ENCODE measurements around the gene THSD4. TPM values are rescaled to one million over a fixed set of nuclear protein-coding genes. Genes with fewer than 3 reads are reported as not detected.
A peak's percentile ranks its signal among the peaks of the same experiment; 100 is the strongest.
"Not testable (repeated sequence)": the region's sequence is repeated elsewhere in the genome, so short reads cannot be mapped to it uniquely, and the experiment has no call there.

Gene THSD4
- total RNA-seq, 1 donor from 2014 or later: 80.7 TPM

DNA sequence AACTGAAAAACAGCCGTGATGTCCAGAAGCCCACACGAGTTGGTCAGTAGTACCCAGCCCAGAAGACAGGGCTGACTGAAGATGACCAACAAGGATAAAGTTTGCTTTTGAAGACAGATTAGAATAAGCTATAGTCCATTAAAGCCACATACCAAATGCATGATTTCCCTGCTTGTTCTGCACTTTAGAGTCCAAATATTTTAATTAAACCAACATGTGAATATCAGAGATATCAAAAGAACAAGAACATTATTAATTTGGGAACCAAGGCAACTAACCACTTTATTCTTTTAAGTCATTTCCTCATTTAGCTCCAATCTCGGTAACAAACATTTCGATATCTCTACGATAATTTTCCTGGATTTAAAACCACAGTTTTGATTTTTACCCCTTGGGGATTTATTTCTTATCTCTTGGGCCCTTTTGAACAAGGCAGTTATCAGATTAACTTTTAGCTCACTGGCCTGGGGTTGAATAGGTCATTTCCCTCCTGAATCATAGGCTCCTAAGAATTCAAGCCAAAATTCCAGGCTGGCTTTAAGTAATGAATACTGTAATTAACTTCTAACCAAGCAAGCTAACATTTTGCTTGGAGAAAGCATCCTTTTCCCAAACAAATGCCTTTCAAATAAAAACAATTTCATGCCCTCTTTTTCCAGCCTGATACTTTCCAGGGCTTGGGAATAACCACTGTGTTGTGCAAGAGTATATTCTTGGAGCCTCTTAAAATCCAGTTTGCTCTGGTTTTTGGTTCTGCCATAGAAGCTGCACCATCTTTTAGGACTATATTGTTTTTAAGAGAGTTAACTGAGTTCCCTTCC, 592.2 kb downstream of the THSD4 start:
- DNase-seq (no peak), ATAC-seq (peak; percentile 55)
- intact Hi-C loops (cut with micrococcal nuclease): no loop called here

DNA sequence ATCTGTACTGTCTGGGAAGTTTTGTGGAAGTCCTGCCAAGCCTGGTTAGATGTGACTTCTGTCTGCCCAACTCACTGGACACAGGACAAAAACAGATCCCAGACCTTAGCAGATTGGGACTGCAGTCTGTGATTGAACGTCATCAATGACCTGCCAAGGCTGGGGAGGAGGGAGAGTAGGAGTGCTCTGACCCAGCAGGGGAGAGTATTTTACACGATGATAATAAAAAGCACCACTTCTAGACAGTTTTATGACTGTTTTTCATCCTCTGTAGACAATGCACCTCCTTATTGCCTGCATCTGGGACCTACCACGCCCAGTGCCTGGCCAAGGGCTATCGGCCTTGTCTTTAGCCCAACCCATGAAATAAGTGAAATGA, 592.8 kb downstream of the THSD4 start:
- intact Hi-C loops (cut with micrococcal nuclease): no loop called here
- no peak for DNase-seq
- ATAC-seq: peak; percentile 63

DNA sequence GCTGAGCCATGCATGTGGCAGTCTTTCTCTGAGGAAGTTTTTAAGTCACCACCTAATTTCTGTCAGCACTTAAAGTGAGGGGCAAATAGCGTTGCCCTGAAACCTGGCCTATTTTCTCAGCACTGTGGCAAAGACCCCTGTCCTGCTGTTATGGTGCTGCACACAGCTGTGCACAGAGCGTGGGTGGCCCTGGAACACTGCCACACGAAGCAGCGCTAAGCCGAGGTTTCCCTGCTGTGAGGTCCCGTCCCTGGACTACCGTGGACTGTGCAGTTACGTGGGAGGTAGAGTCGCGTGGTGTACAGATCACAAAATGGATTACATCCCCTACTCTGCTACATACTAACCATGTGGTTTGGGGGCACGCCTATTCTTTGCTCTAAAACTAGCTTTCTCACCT, 593.5 kb downstream of the THSD4 start:
- DNase-seq (peak; percentile 55), ATAC-seq (peak; percentile 53)
- intact Hi-C loops (cut with micrococcal nuclease): no loop called here

DNA sequence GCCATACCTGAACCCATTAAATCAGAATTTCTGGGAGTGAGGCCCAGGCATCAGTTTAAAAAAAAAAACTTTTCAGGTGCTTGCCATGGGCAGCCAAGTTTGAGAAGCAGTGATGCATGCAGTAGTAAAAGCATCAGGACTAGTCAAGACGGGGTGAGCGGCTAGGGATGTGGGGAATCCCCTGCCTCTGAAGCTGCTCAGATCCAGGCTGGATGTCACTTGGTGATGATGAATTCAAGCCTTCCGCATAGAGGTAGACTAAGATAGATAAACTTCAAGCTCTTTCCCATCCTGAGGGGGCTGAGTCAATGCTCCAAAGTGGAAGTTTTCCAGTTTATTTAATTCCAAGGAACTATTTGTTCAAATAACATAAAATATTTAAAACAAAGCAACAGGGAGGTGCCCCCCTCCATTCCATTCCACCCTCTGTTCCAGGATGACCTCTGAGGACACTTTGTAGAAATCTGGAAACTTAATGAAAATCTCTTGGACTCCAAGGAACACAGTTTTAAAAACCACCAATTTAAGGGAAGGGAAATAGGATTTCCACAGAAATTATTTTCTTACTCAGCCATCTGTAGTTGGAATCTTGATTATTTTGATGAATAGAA, 594.6 kb downstream of the THSD4 start:
- no peak for DNase-seq
- ATAC-seq: peak; percentile 36
- intact Hi-C loops (cut with micrococcal nuclease): no loop called here

DNA sequence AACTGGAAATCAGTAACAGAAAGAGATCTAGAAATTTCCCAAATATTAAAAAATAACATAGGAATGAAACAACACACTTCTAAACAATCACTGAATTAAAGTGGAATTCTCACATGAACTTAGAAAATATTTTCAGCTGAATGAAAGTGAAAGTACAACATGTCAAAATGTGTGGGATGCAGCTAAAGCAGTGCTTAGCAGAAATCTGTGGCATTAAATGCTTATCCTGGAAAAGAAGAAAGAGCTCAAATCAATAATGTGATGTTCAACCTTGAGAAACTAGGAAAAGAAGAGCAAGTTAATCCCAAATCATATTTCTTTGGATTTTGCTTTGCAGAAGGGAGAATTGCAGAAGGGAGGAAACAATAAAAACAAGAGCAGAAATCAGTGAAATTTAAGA, 596.9 kb downstream of the THSD4 start:
- no peak for DNase-seq
- ATAC-seq: no peak
- intact Hi-C loops (cut with micrococcal nuclease): no loop called here

DNA sequence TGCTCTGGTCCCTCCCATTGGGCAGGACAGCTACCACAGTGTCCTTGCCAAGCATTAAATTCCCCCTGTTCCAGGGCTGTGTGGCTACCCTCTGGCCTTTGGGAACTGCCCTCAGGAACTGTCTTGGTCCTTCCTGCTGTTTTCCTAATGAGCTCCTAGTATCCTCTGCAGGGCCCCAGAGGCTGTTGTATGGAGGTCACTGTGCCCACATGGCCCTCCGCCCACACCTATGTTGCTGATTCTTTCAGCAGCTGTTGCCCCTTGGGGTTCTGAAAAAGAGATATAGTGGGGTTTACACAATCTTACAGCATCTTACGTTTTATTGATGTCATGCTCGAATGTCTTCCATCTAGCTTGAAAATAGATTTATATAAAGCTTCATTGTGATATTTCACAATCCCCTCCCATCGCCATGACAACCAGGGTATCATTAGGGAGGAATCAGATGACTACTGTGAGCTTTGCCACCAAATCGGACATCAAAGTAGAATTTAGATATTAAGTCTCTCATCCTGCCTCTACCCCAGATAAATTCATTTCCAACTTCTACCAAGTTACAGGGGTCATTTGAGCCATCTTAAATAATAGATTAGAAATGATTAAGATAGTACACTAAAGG, 598.0 kb downstream of the THSD4 start:
- ATAC-seq: no peak
- no peak for DNase-seq
- intact Hi-C loops (cut with micrococcal nuclease): no loop called here

DNA sequence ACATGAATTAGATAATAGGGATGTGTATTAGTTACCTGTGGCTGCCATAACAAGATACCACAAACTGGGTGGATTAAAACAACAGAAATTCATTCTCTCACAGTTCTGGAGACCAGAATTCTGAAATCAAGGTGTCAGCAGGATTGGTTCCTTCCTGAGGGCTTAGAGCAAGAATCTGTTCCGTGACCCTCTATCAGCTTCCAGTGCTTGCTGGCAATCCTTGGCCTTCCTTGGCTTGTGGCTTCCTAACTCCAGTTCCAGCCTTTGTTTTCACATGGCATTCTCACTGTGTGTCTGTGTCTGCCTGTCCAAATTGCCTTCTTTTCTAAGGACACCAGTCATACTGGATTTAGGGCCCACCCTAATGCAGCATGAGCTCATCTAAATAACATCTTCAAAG, 600.6 kb downstream of the THSD4 start:
- ATAC-seq (peak; percentile 23), DNase-seq (no peak)
- intact Hi-C loops (cut with micrococcal nuclease): no loop called here

DNA sequence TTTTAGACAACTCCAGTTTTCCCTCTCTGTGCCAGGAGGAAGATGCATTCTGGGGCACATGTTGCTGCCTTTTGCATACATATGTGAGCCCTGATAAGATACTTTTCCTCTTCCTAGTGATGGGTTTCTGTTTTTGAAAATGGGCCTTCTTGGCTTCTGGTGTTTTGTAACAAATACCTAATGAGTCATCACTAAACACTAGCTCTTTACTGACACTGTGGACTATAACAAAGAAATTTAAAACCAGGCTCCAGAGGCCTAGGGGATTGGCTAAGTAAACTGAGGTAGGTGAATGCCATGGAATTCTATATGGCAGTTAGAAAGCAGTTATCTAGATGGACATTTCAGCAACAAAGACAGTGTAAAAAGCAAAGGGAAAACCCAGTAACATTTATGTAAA, 601.7 kb downstream of the THSD4 start:
- ATAC-seq (no peak), DNase-seq (no peak)
- intact Hi-C loops (cut with micrococcal nuclease): no loop called here

DNA sequence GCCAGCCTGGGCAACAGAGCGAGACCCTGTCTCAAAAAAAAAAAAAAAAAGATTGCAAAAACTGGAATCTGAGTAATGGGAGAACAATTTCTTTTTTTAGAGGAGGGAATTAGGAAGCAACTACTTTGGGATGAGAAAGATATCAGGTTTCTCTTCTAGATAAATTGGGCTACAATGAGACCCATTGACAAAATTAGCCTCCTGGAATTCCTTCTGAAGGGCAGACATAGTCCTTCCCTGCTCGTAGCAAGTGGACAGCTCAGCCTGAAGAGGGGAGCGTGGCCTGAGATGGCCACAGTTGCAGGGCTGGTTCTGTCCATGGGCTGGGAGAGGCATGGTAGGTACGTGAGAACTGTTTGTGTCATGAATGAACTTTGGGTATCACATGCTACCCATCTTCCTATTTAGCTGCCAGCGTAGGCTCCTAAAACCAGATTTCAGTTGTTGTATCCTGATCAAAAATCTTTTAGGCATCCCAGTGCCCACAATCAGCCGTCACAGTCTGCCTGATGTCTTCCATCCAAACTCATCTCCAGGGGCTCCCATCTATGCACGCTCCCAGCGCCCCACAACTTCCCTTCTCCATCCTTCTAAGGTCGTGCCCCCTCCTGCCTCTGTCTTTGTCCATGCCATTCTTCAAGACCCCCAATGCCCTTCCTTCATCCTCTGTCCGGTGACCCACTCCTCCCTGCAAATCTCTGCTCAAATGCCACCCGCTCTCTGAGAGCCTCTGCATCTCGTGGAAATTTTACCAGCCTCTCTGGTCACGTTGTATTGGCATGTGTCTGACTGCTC, 603.0 kb downstream of the THSD4 start:
- DNase-seq (no peak), ATAC-seq (peak; percentile 22)
- intact Hi-C loops (cut with micrococcal nuclease): no loop called here

DNA sequence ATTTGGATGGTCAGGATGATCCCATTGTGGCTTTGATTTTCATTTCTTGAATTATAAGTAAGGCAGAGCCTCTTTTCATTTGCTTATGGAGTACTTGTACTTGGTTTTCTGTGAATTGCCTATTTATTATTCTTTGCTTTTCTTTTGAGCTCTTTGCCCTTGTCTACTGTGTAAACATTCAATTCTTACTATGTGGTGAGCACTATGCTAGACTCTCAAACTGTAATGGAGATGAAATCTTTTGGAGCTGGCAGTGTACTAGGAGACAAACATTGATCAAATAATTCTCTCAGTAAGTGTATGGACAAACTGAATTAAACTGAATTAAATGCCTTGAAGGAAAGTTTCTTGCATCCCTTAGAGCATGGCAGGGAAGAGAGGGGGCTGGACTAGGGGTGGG, 608.1 kb downstream of the THSD4 start:
- ATAC-seq (no peak), DNase-seq (no peak)
- intact Hi-C loops (cut with micrococcal nuclease): loop anchor here (10.0 kb wide), 1 partner anchor 149 kb away; no protein-coding TSS in a partner anchor

DNA sequence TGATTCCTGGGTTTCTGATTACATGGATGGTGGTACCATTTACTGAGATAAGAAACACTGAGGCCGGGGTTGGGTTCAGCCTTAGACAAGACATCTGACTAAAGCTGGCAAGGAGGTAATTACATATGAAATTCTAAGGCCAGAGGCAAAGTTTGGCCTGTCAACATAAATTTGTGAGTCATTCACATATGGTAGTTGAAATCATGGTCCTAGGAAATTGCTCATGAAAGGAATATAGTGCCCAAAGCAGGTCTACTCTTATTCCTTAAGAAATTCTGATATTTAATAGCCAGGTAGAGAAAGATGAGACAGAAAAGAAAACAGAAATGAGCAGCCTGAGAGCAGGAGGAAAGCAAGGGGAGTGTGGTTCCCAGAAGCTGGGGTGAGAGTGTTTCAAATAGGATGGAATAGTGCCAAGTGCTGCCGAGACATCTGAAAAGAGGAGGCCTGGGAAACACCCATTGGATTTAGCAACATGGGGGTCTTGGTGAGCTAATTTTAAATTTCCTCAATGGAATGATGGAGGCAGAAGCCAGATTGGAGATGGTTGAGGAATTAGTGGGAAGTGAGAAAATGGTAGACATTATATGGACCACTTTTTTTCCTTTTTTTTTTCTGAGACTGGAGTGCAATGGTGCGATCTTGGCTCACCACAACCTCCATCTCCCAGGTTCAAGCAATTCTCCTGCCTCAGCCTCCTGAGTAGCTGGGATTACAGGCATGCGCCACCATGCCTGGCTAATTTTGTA, 610.1 kb downstream of the THSD4 start:
- intact Hi-C loops (cut with micrococcal nuclease): loop anchor here (10.0 kb wide), 1 partner anchor 151 kb away; no protein-coding TSS in a partner anchor
- ATAC-seq, DNase-seq: not testable (repeated sequence)

DNA sequence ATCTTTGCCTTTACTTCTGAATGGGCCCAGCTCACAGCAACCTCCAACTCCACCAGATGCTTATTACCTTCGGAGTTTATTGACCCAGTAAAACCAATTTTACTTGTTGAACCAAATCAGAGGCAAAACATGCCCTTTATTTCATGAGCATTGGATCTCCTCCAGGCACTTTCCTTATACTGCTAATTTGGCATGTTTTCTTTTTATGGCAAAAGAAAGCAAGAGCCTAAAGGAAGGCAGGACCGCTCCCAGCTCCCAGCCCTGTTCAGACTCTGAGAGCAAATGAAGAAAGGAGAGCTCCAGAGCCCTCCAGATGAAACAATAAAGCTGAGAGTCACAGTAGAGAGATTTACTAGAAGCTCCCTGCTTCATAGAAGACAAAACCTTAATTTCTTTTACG, 613.6 kb downstream of the THSD4 start:
- intact Hi-C loops (cut with micrococcal nuclease): loop anchor here (10.0 kb wide), 1 partner anchor 154 kb away; no protein-coding TSS in a partner anchor
- ATAC-seq: no peak
- DNase-seq: no peak

DNA sequence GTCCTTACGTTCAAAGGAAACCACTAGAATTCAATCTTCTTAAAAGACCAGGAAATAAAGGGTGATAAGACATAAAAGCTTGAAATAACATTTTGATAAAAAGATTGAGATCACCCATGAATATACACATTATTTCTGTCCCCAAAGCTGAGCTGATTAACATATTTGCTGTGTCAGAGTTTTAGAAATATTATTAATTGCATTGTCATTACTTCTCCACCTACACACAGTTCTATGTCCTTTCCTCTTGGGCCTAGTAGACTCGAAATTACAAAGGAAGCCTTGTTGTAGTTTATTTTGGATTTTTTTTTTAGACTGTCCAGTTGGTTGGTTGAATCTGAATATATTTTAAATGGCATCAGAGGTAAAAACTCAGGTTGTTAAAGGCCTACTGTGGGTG, 614.0 kb downstream of the THSD4 start:
- DNase-seq: no peak
- ATAC-seq: no peak
- intact Hi-C loops (cut with micrococcal nuclease): loop anchor here (10.0 kb wide), 1 partner anchor 155 kb away; no protein-coding TSS in a partner anchor

DNA sequence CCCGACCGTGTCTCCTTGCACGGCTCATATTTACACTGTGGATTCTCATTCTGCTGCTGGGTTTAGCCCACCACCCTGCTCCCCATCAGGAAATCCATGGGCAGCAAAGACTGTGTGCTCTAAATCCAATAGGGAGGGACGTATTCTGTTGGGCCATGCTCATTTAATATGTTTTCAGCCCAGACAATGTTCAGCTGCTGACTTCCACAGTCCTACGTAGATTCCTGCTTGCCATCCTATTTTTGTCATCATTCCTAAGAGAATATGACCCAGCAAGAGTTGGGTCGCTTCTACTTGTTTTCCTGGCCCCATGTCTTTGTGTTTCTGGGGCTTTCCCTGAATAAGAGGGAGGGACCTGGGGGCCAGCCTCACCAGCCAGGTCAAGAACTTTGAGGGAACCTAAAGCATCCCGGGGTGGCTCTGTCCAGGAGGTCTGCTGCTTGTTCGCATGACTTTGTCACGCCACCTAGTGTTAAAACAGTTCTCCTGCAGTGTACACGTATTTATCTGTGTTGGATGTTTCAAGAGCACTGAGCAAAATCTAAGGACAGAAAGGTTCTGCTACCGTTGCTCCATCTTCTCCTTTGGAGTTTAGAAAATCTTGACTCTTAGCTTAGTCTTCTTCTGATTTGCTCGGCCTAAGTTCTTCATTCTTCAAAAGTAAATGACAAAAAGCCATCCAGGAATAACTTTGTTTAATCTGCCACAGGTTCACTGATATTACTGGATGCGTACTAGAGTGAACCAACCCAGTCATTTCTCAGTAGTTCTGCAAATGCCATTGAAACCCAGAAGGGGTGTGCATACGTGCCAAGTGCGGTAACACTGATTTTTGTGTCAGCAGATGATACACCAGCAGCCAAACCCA, 615.2 kb downstream of the THSD4 start:
- intact Hi-C loops (cut with micrococcal nuclease): no loop called here
- DNase-seq (peak; percentile 44), ATAC-seq (peak; percentile 83)

DNA sequence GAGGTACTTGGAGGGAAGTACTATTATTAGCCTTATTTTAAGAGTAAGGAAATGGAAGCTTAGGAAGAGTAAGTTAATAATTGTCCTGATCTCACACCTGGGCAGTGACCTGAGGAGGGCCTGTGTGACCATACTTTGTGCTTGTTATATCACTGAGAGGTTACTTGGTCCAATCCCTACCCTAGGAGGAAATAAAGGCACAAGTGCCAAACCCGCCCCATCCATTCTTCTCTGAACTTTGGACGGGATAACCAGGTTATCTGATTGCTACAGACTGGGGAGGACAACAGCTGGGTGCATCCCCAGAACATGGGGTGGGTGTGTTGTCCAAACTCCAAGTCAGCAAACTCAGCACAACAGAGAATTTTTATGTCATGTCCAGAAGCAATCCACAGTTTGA, 617.4 kb downstream of the THSD4 start:
- no peak for ATAC-seq
- DNase-seq: no peak
- intact Hi-C loops (cut with micrococcal nuclease): no loop called here

DNA sequence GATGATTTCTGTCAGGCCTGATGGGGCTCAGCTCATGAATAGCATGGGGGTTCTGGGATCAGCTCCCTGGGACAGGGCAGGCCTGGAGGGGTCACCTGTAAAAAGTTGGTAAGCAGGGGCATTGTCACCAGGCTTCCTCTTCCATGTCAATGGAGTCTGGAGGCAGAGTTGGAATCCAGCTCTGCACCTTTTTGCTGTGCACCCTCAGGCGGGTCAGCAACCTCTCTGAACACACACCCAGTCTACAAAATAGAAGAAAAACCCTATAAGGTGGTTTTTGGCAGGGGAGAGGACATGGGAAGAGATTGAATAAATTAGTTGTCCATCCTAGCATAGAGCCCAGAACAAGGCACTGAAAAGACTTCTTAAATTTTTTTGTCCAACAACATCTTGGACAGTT, 617.9 kb downstream of the THSD4 start:
- intact Hi-C loops (cut with micrococcal nuclease): no loop called here
- ATAC-seq: no peak
- DNase-seq: no peak

DNA sequence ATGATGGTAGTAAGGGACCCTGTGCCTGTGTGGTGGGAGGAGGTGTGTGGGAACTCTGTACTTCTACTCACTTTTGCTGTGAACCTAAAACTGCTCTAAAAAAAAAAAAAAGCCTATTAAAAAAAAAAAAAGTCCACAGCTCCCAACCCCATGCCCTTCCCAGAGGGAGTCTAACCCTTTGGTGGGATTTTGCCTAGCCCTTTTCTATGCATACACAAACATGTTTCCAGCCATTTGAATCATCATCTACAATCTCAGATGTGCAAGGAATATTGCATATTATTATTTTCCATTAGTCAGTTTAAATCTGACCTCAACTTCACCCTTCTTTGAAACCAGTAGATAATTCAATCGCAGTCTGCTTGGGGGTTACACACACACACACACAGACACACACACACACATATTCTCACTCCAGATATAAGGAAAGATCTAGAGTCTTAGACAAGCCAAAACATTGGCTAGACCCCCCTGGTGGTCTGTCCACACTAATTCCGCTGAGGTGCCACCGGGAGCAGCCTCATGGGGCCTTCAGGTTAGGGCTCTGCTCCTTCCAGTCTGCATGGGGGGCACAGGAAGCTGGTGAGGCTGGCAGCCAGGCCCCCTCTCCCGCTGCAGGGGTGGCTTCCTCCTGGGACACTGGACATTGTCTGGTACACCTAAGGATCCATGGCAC, 619.6 kb downstream of the THSD4 start:
- no peak for DNase-seq
- intact Hi-C loops (cut with micrococcal nuclease): no loop called here
- ATAC-seq: no peak

All from left ventricle myocardium superior (tissue), 1 donor.